NCI-H2081 (cell line): ENCODE data around the gene GALK2.
"Not testable (repeated sequence)": the region's sequence is repeated elsewhere in the genome, so short reads cannot be mapped to it uniquely, and the experiment has no call there.

Experiments used
- DNase-seq, 2 experiments: peaks; one replicate each; lab custom pipeline; 2025; lab: John Stamatoyannopoulos, UW

The GALK2 gene

GRCh38 chr15:49164865-49165264 lies 5.2 kb upstream of the GALK2 start:
- no peak for DNase-seq

GRCh38 chr15:49168016-49168415 lies 2.0 kb upstream of the GALK2 start:
- no peak for DNase-seq

GRCh38 chr15:49171790-49172189 lies 1.7 kb downstream of the GALK2 start:
- DNase-seq: no peak

GRCh38 chr15:49174902-49175301 lies 4.9 kb downstream of the GALK2 start:
- no peak for DNase-seq

- DNase-seq: not testable (repeated sequence)
Observed at GRCh38 chr15:49175582-49176397, 5.7 kb downstream of the GALK2 start.

GRCh38 chr15:49178497-49178896 lies 8.4 kb downstream of the GALK2 start:
- DNase-seq: no peak

GRCh38 chr15:49179433-49180190 lies 9.6 kb downstream of the GALK2 start:
- no peak for DNase-seq

- DNase-seq: no peak
Observed at GRCh38 chr15:49182128-49182527, 12.1 kb downstream of the GALK2 start.

- not testable (repeated sequence) for DNase-seq
Observed at GRCh38 chr15:49183741-49184140, 13.7 kb downstream of the GALK2 start.

- DNase-seq: no peak
Observed at GRCh38 chr15:49185473-49185872, 15.4 kb downstream of the GALK2 start.

GRCh38 chr15:49187549-49188245 lies 17.6 kb downstream of the GALK2 start:
- no peak for DNase-seq

- DNase-seq: no peak
Observed at GRCh38 chr15:49188933-49189332, 18.9 kb downstream of the GALK2 start.

- no peak for DNase-seq
Observed at GRCh38 chr15:49189631-49190030, 19.6 kb downstream of the GALK2 start.

GRCh38 chr15:49190586-49190985 lies 20.5 kb downstream of the GALK2 start:
- DNase-seq: no peak

- no peak for DNase-seq
Observed at GRCh38 chr15:49191892-49192291, 21.8 kb downstream of the GALK2 start.

- DNase-seq: no peak
Observed at GRCh38 chr15:49196856-49197255, 26.8 kb downstream of the GALK2 start.

GRCh38 chr15:49199666-49200065 lies 29.6 kb downstream of the GALK2 start:
- DNase-seq: no peak

- no peak for DNase-seq
Observed at GRCh38 chr15:49200347-49200746, 30.3 kb downstream of the GALK2 start.

- not testable (repeated sequence) for DNase-seq
Observed at GRCh38 chr15:49208102-49208501, 38.1 kb downstream of the GALK2 start.

- DNase-seq: no peak
Observed at GRCh38 chr15:49212897-49213296, 42.9 kb downstream of the GALK2 start.

GRCh38 chr15:49215768-49216739 lies 46.0 kb downstream of the GALK2 start:
- DNase-seq: peak; percentile 48 to 61
